HL-60 (cell line): ENCODE results near the gene SLC25A25.

Source experiments
- DNase-seq, 2 experiments: peaks; one replicate each; pipeline ENCODE4 v3.0.0-alpha.2; 2010 to 2020; ENCODE audit warnings: low read depth in 1 of 2, low spot score in 1 of 2
- H3K27ac ChIP-seq: fragments of 250-450 bp; sonication (Bioruptor Pico); replicated peaks from 2 replicates; pipeline ENCODE4 v1.5.1; 2020; ENCODE audit warnings: mild to moderate bottlenecking, moderate library complexity
- H3K27me3 ChIP-seq: fragments of 250-450 bp; sonication (Bioruptor Pico); 2 replicates; pipeline ENCODE4 v1.5.1; 2021; ENCODE audit warnings: mild to moderate bottlenecking, moderate library complexity; ENCODE audit not compliant: insufficient read depth, poor library complexity, severe bottlenecking
- H3K4me3 ChIP-seq: replicated peaks from 2 replicates; pipeline ENCODE4 v1.5.1; 2011; ENCODE audit warnings: mild to moderate bottlenecking, control low read depth, low read length; ENCODE audit not compliant: insufficient read depth
- CTCF ChIP-seq: IDR thresholded peaks from one replicate; pipeline ENCODE4 v1.5.1; 2011; ENCODE audit warnings: low read length, control low read depth, inconsistent platforms; ENCODE audit not compliant: insufficient read depth
- GABPA ChIP-seq: IDR thresholded peaks from 2 replicates; pipeline ENCODE4 v1.6.1; 2012; ENCODE audit warnings: low read depth
- POLR2AphosphoS5 ChIP-seq: IDR thresholded peaks from 2 replicates; pipeline ENCODE4 v1.6.1; 2012; ENCODE audit warnings: low read depth
- SPI1 ChIP-seq: IDR thresholded peaks from 2 replicates; pipeline ENCODE4 v1.6.1; 2012; ENCODE audit warnings: low read depth, mild to moderate bottlenecking, borderline replicate concordance
- TF ChIP-seq, protein P1 (sequence below): IDR thresholded peaks from 2 replicates; pipeline ENCODE4 v1.6.1; 2012; ENCODE audit warnings: low read depth; ENCODE audit not compliant: insufficient replicate concordance

Gene SLC25A25

GRCh38 chr9:128145536-128145935 is 77.5 kb downstream of the SLC25A25 start:
- DNase-seq, result no peak
- Histone ChIP-seq H3K4me3 (no peak overlapping the region), H3K27me3 (no peaks in the 10 kb centered on the region), H3K27ac (no peak overlapping the region)
- no peak for TF ChIP-seq CTCF
- TF ChIP-seq SPI1, result no peak
- TF ChIP-seq, protein P1, sequence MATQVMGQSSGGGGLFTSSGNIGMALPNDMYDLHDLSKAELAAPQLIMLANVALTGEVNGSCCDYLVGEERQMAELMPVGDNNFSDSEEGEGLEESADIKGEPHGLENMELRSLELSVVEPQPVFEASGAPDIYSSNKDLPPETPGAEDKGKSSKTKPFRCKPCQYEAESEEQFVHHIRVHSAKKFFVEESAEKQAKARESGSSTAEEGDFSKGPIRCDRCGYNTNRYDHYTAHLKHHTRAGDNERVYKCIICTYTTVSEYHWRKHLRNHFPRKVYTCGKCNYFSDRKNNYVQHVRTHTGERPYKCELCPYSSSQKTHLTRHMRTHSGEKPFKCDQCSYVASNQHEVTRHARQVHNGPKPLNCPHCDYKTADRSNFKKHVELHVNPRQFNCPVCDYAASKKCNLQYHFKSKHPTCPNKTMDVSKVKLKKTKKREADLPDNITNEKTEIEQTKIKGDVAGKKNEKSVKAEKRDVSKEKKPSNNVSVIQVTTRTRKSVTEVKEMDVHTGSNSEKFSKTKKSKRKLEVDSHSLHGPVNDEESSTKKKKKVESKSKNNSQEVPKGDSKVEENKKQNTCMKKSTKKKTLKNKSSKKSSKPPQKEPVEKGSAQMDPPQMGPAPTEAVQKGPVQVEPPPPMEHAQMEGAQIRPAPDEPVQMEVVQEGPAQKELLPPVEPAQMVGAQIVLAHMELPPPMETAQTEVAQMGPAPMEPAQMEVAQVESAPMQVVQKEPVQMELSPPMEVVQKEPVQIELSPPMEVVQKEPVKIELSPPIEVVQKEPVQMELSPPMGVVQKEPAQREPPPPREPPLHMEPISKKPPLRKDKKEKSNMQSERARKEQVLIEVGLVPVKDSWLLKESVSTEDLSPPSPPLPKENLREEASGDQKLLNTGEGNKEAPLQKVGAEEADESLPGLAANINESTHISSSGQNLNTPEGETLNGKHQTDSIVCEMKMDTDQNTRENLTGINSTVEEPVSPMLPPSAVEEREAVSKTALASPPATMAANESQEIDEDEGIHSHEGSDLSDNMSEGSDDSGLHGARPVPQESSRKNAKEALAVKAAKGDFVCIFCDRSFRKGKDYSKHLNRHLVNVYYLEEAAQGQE, result no peak
- TF ChIP-seq GABPA, result no peak
- no peak for TF ChIP-seq POLR2AphosphoS5

- no peak for TF ChIP-seq CTCF
- no peak for DNase-seq
- H3K27me3 ChIP-seq, result no peaks in the 10 kb centered on the region
- no peak overlapping the region for H3K27ac ChIP-seq
- no peak overlapping the region for H3K4me3 ChIP-seq
Observed at GRCh38 chr9:128145951-128146351, 77.9 kb downstream of the SLC25A25 start.

DNA sequence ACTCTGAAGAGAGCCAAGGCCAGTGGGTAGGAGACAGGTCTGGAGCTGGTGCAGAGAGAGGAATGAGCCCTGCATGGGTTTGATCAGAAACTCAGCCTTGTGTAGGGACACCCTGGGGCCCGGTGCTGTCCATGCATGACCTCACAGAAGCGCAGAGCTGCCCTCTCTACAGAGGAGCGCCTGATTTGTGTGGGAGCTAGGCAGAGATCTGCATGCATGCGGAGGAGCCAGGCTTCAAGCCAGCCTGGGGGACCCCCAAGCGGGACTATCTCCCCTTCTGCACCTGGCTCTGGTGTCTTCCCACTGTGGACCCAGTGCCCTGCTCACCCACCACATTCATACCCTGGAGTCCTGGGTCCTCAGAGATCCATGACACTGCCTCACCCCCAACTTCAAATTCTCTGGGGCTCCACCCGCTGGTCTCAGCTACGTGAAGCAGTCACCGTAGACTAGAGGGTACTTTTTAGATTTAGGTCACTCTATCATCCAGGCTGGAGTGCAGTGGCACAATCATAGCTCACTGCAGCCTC is 78.6 kb downstream of the SLC25A25 start:
- Histone ChIP-seq H3K4me3 (no peak overlapping the region), H3K27ac (no peak overlapping the region), H3K27me3 (no peaks in the 10 kb centered on the region)
- DNase-seq, result no peak
- TF ChIP-seq POLR2AphosphoS5, result no peak
- TF ChIP-seq SPI1, result no peak
- TF ChIP-seq CTCF, result no peak
- TF ChIP-seq, protein P1, result no peak
- no peak for TF ChIP-seq GABPA

- TF ChIP-seq SPI1 (no peak), CTCF (no peak), GABPA (no peak), POLR2AphosphoS5 (no peak)
- TF ChIP-seq, protein P1, result no peak
- Histone ChIP-seq H3K27me3 (no peaks in the 10 kb centered on the region), H3K27ac (no peak overlapping the region), H3K4me3 (no peak overlapping the region)
- no peak for DNase-seq
Observed at GRCh38 chr9:128148509-128149000, 80.5 kb downstream of the SLC25A25 start.
